Keratinocyte (primary cell): ENCODE results near the gene DNAH17. TPM values are rescaled to one million over a fixed set of nuclear protein-coding genes. Genes with fewer than 3 reads are reported as not detected.

ENCODE experiments used
- DNase-seq: peaks from one replicate; pipeline ENCODE4 v3.0.0-alpha.2; 2011; ENCODE audit warnings: low read depth, missing footprints, low spot score
- FAIRE-seq: peaks from 2 replicates; lab custom pipeline; 2011; peaks lifted over from hg19 to GRCh38; lab: Jason Lieb, UNC
- H2AFZ ChIP-seq: 2 replicates; pipeline ENCODE4 v1.6.0; 2012; ENCODE audit warnings: low read length, control low read depth, inconsistent platforms; ENCODE audit not compliant: control insufficient read depth
- H3K27ac ChIP-seq: 2 replicates; pipeline ENCODE4 v1.5.1; 2011; ENCODE audit warnings: low read length; ENCODE audit not compliant: control insufficient read depth, insufficient read depth
- H3K27me3 ChIP-seq: 3 replicates; pipeline ENCODE4 v1.6.0; 2011; ENCODE audit warnings: low read length; ENCODE audit not compliant: control insufficient read depth, insufficient read depth; ENCODE audit errors: extremely low read depth
- H3K36me3 ChIP-seq, 2 experiments: 2 replicates in 1 of 2; 3 replicates in 1 of 2; pipeline ENCODE4 v1.5.1; 2011; ENCODE audit warnings: low read length in 2 of 2, mild to moderate bottlenecking in 1 of 2; ENCODE audit not compliant: control insufficient read depth in 2 of 2, insufficient read depth in 2 of 2; ENCODE audit errors: extremely low read depth in 1 of 2
- H3K4me1 ChIP-seq: 3 replicates; pipeline ENCODE4 v1.5.1; 2011; ENCODE audit warnings: low read length; ENCODE audit not compliant: control insufficient read depth, insufficient read depth; ENCODE audit errors: extremely low read depth
- H3K4me2 ChIP-seq: 3 replicates; pipeline ENCODE4 v1.6.0; 2011; ENCODE audit warnings: low read depth, low read length; ENCODE audit not compliant: control insufficient read depth, insufficient read depth; ENCODE audit errors: extremely low read depth
- H3K4me3 ChIP-seq, 3 experiments: fragments of 200-600 bp in 1 of 3; sonication (generic) in 1 of 3; 2 replicates in 2 of 3; 3 replicates in 1 of 3; pipeline ENCODE4 v1.5.1; 2011 to 2016; ENCODE audit warnings: low read length in 3 of 3, mild to moderate bottlenecking in 3 of 3, control low read depth in 2 of 3, inconsistent platforms in 1 of 3, low read depth in 1 of 3, mixed read lengths in 1 of 3, mixed run types in 1 of 3, moderate library complexity in 1 of 3; ENCODE audit not compliant: control insufficient read depth in 2 of 3, insufficient read depth in 2 of 3; ENCODE audit errors: extremely low read depth in 1 of 3
- H3K79me2 ChIP-seq: 2 replicates; pipeline ENCODE4 v1.6.0; 2012; ENCODE audit warnings: low read length; ENCODE audit not compliant: control insufficient read depth, insufficient read depth
- H3K9ac ChIP-seq: 3 replicates; pipeline ENCODE4 v1.6.0; 2011; ENCODE audit warnings: low read length; ENCODE audit not compliant: control insufficient read depth, insufficient read depth; ENCODE audit errors: extremely low read depth
- H3K9me1 ChIP-seq: 3 replicates; pipeline ENCODE4 v1.6.0; 2011; ENCODE audit warnings: low read length; ENCODE audit not compliant: control insufficient read depth, insufficient read depth; ENCODE audit errors: extremely low read depth
- H3K9me3 ChIP-seq: 2 replicates; pipeline ENCODE4 v1.5.1; 2012; ENCODE audit warnings: low read depth, low read length; ENCODE audit not compliant: control insufficient read depth
- H4K20me1 ChIP-seq: 3 replicates; pipeline ENCODE4 v1.6.0; 2011; ENCODE audit warnings: low read length; ENCODE audit not compliant: control insufficient read depth, insufficient read depth; ENCODE audit errors: extremely low read depth
- EZH2 ChIP-seq: IDR thresholded peaks from one replicate; pipeline ENCODE4 v1.6.1; 2012; ENCODE audit warnings: inconsistent platforms, mild to moderate bottlenecking, low read length, moderate library complexity
- dilution Hi-C: fragments of 300-500 bp; cut with MboI; formaldehyde crosslinking; loops from one replicate; pipeline ENCODE4 v1.7.0; 2020; ENCODE audit warnings: low sequenced_read_pairs; ENCODE audit not compliant: extremely low pct_ligation_motif_present
- polyA plus RNA-seq, 5 experiments: library from polyadenylated mRNA; depleted of rRNA in 3 of 5; stranded (reverse) in 3 of 5; stranded (forward) in 1 of 5; unstranded in 1 of 5; fragments of >200 nt; gene quantifications; 1 replicate in 1 of 5; 2 replicates in 3 of 5; 3 replicates in 1 of 5; pipeline versions ENCODE4 v1.2.1 to v1.2.3, GENCODE V29; 2011 to 2012; ENCODE audit warnings: missing spikeins in 2 of 5, low read depth in 1 of 5, low replicate concordance in 1 of 5
- TF ChIP-seq, protein P1 (sequence below), 3 experiments: IDR thresholded peaks in 1 of 3; conservative IDR thresholded peaks in 1 of 3; optimal IDR thresholded peaks in 1 of 3; 2 replicates in 2 of 3; 3 replicates in 1 of 3; pipeline versions ENCODE3 to v1.5.1; 2011; ENCODE audit warnings: low read length in 3 of 3, mild to moderate bottlenecking in 3 of 3, moderate library complexity in 2 of 3, control low read depth in 1 of 3, inconsistent platforms in 1 of 3; ENCODE audit not compliant: insufficient read depth in 2 of 3; ENCODE audit errors: extremely low read depth in 1 of 3

The DNAH17 gene
- polyA plus RNA-seq, 1 donor (not counting 4 experiments of a cell fraction or from before 2014, with no cell fraction given) = 0.16 TPM

- Histone ChIP-seq H3K27ac (peak overlapping the region; percentile 65), H3K4me1 (peaks cover 38% of the 10 kb centered on the region), H3K36me3 (peaks cover under 1 to 5% of the 10 kb centered on the region in 2 experiments), H3K9me3 (no peaks in the 10 kb centered on the region), H3K4me3 (no peak overlapping the region), H4K20me1 (no peaks in the 10 kb centered on the region), H3K9ac (no peak overlapping the region), H3K79me2 (peaks cover 23% of the 10 kb centered on the region), H3K9me1 (peaks cover 6% of the 10 kb centered on the region), H3K4me2 (peak overlapping the region; percentile 47), H3K27me3 (no peaks in the 10 kb centered on the region), H2AFZ (no peak overlapping the region)
- FAIRE-seq = no peak
- dilution Hi-C loops = no loop called here
- DNase-seq = no peak
- TF ChIP-seq EZH2 = no peak
- TF ChIP-seq, protein P1, sequence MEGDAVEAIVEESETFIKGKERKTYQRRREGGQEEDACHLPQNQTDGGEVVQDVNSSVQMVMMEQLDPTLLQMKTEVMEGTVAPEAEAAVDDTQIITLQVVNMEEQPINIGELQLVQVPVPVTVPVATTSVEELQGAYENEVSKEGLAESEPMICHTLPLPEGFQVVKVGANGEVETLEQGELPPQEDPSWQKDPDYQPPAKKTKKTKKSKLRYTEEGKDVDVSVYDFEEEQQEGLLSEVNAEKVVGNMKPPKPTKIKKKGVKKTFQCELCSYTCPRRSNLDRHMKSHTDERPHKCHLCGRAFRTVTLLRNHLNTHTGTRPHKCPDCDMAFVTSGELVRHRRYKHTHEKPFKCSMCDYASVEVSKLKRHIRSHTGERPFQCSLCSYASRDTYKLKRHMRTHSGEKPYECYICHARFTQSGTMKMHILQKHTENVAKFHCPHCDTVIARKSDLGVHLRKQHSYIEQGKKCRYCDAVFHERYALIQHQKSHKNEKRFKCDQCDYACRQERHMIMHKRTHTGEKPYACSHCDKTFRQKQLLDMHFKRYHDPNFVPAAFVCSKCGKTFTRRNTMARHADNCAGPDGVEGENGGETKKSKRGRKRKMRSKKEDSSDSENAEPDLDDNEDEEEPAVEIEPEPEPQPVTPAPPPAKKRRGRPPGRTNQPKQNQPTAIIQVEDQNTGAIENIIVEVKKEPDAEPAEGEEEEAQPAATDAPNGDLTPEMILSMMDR (optimal IDR thresholded peaks at IDR 0.05 in 1 of 3, IDR thresholded peaks at IDR 0.05 in 1 of 3, conservative IDR thresholded peaks at IDR 0.05 in 1 of 3; ENCODE audit: extremely low read depth in 1 of 3, insufficient read depth in 2 of 3, low read length in 3 of 3) = no peak
Observed at GRCh38 chr17:78376161-78376560, 201.0 kb downstream of the DNAH17 start.

DNA sequence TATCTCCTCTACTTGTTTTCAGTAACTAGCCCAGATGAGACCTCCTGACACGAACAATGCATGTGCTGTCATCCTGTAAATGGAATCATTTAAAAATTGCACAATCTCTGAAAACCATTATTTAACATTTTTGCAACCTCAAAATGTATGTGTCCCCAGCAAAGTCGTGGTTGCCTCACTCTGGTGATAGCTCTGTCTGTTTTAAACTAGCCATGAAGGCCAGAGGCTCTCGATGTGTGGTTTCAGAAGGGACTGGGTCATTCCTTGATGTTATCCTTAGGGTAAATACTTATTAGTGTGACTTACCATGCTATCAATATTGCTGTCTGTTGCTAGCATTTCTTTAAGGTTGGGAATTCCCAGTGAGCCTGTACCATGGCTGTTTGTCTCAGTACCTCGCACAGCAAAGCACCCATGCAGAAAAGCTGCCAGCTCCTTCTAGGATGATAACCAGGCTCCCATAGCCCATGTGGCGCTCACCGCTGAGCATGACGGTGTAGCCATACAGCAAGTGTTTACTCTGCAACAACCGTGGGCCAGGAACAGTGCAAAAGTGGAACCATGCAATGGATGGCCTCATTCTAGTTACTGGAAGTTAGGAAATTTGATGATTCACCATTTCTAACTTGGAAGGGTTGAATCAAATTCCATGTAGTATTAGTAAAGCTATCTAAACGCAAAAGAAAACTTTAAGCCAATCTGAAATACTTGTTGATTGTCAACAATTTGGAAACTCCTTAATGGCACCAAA is 201.6 kb downstream of the DNAH17 start:
- DNase-seq (no peak), FAIRE-seq (peak; percentile 59)
- TF ChIP-seq, protein P1 (optimal IDR thresholded peaks at IDR 0.05 in 1 of 3, IDR thresholded peaks at IDR 0.05 in 1 of 3, conservative IDR thresholded peaks at IDR 0.05 in 1 of 3; ENCODE audit: extremely low read depth in 1 of 3, insufficient read depth in 2 of 3, low read length in 3 of 3) = no peak
- TF ChIP-seq EZH2 = no peak
- Histone ChIP-seq H4K20me1 (no peaks in the 10 kb centered on the region), H3K9ac (peak overlapping the region; percentile 36), H3K4me1 (peaks cover 36% of the 10 kb centered on the region), H3K9me1 (peaks cover 6% of the 10 kb centered on the region), H3K79me2 (peaks cover 17% of the 10 kb centered on the region), H3K27ac (peak overlapping the region; percentile 65), H3K4me2 (peak overlapping the region; percentile 47), H3K27me3 (no peaks in the 10 kb centered on the region), H3K36me3 (peaks cover 0 to 5% of the 10 kb centered on the region in 2 experiments), H3K9me3 (no peaks in the 10 kb centered on the region), H2AFZ (no peak overlapping the region), H3K4me3 (no peak overlapping the region)
- dilution Hi-C loops = no loop called here
